Activated naive CD8-positive, alpha-beta T cell treated with anti-CD3 and anti-CD28 coated beads, Interleukin-2, amount 50 U/mL, for 16 hours (primary cell): Measurements from ENCODE around the gene SNCB.
A peak's percentile ranks its signal among the peaks of the same experiment; 100 is the strongest.
"Not testable (repeated sequence)": the region's sequence is repeated elsewhere in the genome, so short reads cannot be mapped to it uniquely, and the experiment has no call there.

Experiments used
- DNase-seq: peaks from one replicate; pipeline ENCODE4 v3.0.0-alpha.2; 2020; ENCODE audit warnings: low read depth, low spot score

The SNCB gene

DNA sequence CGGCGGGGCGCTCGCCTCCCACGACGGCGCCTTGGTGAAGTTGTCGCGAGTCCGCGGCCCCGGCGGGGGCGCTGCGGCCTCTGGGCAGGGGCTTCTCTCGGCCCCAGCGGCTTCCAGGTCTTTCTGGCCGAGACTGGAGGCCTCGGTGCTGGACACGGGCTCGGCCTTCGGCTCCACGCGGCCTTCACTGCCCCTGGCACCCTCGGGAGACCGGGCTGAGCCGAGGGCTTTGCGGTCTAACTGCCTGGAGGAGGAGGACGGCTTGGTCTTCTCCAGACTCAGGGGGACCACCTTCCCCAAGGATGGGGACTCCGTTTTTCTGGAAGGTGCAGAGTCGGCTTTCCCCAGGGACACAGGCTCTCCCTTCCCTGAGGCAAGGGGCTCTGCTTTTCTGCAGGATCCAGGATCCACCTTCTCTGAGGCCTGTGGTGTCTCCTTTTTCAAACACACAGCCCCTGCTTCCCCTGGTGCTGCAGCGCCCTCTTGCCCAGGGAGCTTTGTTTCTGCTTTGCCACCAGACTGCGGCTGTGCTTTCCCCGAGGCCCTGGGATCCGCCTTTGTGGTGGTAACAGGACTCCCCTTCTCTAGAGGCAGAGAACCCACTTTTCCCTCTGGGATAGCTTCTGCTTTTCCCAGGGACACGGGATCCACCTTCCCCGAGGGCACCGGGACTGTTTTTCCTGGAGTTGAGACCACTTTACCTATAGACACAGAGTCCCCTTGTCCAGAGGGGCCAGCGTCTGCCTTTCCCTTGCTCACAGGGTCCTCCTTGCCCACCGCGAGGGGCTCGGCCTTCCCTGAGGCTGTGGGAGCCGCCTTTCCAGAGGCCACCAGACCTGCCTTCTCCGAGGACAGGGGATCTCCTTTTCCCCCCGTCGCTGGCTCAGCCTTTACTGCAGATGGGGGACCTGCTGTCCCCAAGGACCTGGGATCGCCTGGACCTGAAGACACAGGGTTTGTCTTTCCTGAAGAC lies 32.6 kb downstream of the SNCB start:
- DNase-seq = no peak

DNA sequence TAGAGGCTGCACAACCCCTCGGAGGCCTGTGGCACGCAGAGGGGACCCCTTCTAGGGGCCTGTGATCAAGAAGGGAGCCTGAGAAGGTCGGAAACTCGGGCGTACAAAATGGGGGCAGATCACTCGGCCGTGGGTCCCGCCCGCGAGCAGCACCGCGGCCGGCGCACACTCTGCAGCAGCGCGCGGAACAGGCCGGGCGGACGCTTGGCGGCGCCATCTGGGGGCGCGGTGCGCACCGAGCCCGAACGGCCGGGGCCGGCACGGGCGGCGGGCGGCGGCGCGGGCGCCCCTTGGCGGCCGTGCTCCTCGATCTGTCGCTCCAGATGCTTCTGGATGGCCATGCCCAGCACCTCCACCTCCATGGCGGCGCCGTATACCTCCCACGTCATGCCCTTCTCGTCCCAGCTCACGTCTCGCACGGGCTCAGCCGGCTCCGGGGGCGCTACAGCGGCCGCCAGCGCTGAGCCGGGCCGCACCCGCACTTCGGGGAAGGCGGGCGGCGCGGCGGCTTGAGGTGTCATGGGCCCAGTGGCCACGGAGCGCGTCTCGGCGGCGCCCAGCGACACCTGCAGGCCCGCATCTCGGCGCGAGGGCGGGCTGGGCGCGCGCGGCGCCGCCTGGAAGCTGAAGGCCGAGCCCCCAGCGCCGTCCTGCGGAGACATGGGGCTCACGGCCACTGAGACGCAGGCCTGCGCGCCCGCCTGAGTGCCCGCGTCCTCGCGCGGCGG lies 33.5 kb downstream of the SNCB start:
- DNase-seq = peak; percentile 30

DNA sequence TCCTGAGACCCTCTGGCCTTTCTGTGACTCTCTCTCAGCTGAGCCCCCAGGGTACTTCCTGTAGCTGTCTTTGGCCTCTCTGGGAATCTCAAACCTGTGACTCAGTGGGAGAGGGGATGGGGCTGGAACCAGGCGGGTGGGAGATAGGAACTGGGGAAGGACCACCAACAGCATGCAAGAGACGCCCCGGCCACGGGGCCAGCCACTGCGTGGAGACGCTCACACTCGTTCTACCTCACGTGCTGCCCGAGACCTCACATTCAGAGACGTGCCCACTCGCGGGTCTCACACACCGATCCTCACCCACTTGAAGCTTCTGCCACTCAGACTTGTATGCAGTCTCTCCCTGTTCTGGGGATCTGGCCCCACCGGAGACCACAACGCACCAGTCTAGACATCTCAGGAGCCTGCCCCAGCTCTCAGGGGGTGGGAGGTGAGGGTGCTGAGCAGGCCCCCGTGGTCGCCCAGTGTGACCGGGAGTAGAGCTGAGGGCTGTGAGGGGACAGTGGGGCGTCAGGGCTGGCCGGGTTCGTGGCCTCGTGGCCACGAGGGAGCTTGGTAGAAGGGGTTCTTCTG lies 34.2 kb downstream of the SNCB start:
- DNase-seq = no peak

DNA sequence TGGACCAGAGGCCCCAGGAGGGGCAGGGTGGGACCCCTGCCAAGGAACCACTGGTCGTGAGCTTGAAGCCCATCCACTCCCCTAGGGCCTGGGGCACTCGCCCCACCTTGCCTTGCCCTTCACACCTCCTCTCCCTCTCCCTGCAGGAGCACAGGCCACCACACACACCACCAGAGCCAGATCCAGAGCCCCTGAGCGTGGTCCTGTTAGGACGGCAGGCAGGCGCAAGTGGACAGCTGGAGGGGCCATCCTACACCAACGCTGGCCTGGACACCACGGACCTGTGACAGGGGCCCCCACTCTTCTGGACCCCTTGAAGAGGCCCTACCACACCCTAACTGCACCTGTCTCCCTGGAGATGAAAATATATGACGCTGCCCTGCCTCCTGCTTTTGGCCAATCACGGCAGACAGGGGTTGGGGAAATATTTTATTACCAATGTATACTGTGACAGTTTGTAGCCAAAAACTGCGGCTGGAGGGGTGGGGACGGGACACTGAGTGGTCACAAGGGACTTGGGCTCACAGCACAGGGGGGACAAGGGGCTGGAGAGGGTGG lies 34.9 kb downstream of the SNCB start:
- DNase-seq = no peak

DNA sequence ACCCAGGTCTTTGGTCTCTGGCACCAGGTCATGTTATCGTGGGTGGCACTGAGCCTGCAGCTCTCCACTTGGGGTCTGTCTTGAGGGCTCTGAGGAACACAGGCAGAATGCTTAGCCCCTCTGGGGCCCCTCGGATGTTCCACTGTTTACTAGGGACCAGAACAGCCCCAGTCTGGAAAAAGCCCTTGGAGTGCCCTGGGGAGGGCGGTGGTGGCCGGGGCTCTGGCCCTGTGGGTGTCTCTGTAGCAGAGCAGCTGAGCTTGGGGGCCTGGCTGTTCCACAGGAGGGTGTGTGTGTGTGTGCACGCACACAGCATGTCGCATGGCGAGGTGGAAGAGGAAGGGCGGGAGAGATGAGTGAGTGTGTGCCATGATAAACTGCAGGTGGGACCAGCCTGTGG lies 35.8 kb downstream of the SNCB start:
- DNase-seq = no peak

DNA sequence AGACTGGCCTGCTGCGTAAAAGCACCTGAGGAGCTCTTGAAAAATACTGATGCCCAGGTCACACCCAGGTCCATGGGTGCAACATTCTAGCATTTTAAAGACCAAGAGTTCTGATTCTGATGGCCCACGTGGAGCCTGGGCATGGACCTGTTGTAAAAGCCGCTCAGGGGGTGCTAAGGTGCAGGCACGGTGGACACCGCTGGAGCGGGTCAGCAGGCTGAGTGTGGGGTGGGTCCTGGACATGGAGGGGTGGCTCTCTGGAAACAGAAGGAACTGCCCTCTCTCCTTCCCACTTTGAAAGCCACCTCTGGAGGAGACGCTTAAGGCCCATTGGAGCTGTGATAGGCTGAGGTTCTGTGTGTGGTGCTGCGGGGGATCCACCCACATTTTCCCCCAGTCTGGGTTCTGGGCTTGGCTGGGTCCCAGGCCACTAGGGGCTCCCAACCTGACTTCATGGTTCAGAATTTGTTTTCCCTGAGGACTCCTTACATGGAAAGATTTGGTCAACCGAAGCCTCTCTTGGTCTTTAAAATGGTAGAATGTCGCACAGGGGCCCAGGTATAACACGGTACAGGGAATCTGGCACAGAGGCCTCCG lies 37.0 kb downstream of the SNCB start:
- DNase-seq = no peak

DNA sequence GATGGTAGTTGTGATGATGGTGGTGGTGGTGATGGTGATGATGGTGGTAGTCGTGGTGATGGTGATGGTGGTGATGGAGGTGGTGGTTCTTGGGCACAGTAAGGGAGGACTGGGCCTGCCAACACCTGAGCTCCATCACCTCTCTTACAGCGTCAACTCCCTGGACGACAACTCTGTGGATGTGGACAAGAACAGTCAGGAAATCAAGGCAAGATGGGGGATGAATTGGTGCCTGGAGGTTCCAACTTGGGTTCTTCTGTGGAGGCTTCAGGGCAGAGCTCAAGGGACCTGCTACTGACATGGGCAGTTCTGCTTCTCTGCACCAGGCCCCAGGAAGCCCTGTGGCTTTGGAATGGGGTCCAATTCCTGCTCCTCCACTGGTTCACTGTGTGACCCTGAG lies 37.8 kb downstream of the SNCB start:
- DNase-seq = no peak

DNA sequence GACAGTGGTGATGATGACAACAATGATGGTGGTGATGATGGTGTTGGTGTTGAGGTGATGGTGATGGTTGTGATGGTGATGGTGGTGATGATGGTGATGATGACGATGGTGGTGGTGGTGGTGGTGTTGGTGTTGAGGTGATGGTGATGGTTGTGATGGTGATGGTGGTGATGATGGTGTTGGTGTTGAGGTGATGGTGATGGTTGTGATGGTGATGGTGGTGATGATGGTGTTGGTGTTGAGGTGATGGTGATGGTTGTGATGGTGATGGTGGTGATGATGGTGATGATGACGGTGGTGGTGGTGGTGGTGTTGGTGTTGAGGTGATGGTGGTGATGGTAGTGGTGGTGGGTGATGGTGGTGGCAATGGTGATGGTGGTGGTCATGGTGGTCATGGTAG lies 38.7 kb downstream of the SNCB start:
- DNase-seq = not testable (repeated sequence)

DNA sequence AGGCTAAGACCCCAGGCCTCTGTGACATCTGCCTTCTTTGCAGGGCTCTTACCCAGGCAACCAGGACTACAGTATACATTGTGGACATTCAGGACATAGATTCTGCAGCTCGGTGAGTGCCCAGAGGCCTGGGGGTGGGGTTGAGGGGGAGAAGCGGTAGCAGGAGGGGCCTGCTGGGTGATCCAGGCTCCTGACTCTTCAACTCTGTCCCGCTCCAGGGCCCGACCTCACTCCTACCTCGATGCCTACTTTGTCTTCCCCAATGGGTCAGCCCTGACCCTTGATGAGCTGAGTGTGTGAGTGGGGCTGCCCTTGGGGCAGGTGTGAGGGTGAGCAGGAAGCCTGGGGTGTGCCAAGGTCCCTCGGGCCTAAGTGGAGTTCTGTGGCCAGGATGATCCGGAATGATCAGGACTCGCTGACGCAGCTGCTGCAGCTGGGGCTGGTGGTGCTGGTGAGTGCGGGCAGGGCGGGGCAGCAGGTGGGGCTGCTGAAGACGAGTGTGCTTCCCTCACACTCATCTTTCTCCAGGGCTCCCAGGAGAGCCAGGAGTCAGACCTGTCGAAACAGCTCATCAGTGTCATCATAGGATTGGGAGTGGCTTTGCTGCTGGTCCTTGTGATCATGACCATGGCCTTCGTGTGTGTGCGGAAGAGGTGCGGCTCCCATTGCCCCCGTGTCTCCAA lies 40.2 kb downstream of the SNCB start:
- no peak for DNase-seq

DNA sequence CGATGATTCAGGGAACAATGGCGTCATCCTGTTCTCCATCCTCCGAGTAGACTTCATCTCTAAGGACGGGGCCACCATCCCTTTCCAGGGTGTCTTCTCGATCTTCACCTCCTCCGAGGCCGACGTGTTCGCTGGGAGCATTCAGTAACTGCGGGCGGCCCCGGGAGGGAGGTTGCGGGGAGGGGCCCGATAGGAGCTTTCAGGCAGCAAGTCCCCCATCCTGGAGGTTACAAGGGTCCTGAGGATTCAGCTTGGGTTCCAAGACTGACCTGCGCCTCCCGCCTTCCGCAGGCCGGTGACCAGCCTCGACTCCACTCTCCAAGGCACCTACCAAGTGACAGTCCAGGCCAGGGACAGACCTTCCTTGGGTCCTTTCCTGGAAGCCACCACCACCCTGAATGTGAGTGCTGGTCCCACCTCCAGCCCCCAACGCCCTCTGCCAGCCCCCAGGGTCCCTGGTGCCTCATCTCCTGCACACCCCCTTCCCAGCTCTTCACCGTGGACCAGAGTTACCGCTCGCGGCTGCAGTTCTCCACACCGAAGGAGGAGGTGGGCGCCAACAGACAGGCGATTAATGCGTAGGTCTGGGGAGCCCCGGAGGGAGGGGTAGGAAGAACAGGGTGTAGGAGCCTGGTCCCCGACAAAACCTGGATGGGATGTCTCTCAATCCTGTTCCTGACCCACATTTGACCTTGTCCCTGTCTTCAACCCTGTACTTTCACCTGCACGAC lies 41.1 kb downstream of the SNCB start:
- DNase-seq = no peak

DNA sequence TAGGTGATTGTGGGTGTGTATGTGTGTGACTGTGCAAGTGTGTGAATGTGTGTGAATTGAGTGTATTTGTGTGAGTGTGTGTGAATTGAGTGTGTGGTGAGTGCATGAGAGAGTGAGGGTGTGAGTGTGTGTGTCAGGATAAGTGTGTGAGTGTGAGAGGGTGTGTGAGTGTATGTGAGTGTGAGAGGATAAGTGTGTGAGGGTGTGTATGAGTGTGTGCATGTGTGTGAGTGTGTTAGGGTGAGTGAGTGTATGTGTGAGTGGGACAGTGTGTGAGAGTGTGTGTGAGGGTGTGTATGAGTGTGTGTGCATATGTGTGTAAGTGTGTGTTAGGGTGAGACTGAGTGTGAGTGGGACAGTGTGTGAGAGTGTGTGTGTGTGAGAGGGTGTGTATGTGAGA lies 42.0 kb downstream of the SNCB start:
- DNase-seq = no peak

DNA sequence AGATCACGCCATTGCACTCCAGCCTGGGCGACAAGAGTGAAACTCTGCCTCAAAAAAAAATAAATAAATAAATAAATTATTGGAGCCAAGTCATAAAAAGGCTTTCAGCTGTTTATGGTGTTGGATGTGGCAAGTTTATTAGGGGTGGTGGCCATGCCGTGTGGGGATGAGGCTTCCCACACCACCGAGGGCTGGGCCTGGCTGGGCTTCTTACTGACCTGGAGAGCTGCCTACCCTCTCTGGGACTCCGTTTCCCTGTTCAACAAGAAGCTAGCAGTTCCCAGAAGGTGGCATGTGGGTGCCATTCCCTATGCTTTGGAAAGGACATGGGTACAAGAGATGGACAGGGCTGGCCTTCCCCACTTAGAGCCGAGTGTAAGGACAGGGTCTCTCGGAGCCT lies 42.9 kb downstream of the SNCB start:
- no peak for DNase-seq

DNA sequence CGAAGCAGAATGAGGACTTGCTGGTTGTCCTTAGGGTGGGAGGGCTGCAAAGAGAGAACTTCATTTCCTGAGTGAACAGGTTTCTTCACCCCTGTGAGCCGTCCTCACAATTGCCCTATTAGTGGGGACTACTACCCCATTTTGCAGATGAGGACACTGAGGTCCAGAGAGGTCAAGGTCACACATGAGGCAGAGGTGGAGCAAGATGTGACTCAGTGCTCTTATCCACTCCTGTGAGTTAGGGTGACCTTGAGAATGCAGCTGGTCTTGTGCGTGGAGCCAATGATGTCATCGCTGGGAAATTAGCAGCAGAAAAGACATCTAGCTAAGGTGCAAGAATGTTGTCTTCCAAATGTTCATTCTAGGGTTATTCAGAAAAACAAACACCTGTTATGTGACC lies 47.3 kb downstream of the SNCB start:
- DNase-seq = no peak

DNA sequence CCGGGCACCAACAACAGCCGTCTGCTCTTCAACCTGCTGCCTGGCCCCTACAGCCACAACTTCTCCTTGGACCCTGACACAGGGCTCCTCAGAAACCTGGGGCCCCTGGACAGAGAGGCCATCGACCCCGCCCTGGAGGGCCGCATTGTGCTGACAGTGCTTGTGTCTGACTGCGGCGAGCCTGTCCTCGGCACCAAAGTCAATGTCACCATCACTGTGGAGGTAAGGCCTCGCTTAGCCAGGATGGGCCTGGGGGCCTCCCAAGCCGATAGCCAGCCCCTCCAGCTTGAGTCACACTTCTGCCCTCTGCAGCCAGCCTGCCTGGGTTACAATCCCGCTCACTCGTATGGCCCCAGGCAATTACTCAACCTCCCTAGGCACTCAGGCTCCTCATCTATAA lies 49.0 kb downstream of the SNCB start:
- no peak for DNase-seq

DNA sequence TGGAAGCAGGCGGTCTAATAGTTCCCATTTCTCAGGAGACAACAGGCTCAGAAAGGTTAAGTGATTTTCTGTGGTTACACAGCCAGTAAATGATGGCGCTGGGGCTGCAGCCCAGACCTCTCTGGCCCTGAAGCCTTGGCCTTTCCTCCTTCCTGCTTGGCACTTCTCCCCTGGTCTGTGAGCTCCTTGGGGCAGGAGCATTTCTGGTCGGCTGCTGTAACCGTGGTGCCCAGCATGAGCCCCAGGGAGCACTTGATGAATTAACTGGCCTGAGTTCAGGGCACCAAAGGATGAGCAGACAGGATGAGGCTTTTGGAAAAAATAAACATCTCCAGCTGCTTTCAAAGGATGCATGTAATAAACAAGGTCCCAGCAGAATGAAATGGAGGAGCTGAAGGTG lies 51.0 kb downstream of the SNCB start:
- no peak for DNase-seq

DNA sequence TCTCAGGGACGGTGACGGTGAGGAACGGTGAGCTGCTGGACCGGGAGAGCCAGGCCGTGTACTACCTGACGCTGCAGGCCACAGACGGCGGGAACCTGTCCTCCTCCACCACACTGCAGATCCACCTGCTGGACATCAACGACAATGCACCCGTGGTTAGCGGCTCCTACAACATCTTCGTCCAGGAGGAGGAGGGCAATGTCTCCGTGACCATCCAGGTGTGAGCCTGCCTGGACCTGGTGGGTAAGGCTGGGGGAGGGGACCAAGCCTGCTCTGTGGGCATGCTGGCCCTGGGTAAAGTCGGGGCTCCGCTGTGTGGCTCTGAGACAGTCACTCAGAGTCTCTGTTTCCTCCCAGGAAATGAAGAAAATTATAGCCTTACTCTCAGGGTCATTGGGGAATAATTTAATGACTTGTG lies 51.9 kb downstream of the SNCB start:
- no peak for DNase-seq

DNA sequence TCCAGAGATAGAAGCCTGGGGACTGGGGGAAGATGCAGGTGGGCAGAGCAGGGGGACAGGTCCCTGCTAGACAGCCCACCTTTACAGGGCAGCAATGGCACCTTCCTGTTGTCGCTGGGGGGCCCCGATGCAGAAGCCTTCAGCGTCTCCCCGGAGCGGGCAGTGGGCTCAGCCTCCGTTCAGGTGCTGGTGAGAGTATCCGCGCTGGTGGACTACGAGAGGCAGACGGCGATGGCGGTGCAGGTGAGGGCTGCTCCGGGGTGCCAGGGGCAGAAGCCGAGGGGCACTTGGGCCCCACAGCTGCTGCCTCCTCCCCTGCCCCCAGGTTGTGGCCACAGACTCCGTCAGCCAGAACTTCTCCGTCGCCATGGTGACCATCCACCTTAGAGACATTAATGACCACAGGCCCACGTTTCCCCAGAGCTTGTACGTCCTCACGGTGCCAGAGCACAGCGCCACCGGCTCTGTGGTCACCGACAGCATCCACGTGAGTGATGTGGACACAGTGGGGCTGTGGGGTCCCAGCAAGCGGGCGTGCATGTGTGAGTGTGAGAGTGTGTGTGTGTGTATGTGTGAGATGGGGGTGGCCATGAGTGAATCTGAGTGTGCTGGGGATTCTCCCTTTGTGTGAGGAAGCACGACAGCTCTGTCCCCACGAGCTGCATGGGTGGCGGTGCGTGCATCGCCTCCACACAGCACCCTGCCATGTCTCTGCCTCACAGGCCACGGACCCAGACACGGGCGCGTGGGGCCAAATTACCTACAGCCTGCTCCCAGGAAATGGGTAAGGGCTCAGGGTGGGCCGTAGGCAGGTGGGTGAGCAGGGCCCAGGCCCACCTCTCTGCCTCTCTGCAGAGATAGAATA lies 52.8 kb downstream of the SNCB start:
- no peak for DNase-seq

DNA sequence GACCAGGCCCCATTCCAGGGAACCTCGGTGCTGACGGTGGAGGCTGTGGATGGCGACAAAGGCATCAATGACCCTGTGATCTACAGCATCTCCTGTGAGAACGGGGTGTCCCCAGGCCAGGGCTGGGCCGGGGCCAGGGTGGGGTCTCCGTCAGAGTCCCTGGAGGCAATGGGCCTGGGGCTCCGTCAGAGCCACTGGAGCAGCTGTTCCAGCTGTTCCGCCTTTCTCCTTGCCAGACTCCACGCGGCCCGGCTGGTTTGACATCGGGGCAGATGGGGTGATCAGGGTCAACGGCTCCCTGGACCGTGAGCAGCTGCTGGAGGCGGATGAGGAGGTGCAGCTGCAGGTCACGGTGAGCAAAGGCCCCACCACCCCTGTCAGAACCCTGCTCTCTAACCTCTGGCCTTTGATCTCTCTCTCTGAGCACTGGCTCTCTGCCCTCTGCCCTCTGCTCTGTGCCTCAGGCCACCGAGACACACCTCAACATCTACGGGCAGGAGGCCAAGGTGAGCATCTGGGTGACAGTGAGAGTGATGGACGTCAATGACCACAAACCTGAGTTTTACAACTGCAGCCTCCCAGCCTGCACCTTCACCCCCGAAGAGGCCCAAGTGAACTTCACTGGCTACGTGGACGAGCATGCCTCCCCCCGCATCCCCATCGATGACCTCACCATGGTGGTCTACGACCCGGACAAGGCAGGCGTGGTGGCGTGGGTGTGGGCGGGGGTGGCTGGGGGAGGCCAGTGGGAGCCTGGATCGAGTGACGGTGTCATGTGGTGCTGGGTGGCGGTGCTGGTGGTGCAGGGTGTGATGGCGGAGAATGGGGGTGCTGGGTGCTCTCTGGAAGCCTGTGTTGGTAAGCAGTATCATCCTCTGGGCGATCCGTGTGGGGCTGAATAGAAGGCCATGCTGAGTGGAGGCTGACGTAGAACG lies 54.6 kb downstream of the SNCB start:
- no peak for DNase-seq

DNA sequence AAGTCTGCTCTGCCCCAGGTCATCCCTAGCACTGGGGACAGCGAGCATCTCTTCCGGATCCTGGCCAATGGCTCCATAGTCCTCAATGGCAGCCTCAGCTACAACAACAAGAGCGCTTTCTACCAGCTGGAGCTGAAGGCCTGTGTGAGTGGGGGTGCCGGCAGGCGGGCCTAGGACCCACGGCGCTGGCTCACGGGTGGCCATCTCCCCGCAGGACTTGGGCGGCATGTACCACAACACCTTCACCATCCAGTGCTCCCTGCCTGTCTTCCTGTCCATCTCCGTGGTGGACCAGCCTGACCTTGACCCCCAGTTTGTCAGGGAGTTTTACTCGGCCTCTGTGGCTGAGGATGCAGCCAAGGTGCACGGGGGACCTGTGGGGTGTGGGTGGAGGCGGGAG lies 55.3 kb downstream of the SNCB start:
- DNase-seq = no peak
